GM12891 (cell line): ENCODE data around the gene CNTN4.

Experiments used
- PAX5 ChIP-seq: IDR thresholded peaks from 2 replicates; pipeline ENCODE4 v1.6.1; 2011; ENCODE audit warnings: low read length, moderate library complexity, mild to moderate bottlenecking; ENCODE audit not compliant: insufficient read depth, severe bottlenecking
- POLR2A ChIP-seq: IDR thresholded peaks from 2 replicates; pipeline ENCODE4 v1.6.1; 2011; ENCODE audit warnings: low read depth, low read length, control low read depth
- POLR2AphosphoS5 ChIP-seq: IDR thresholded peaks from 2 replicates; pipeline ENCODE4 v1.6.1; 2011; ENCODE audit warnings: low read depth, low read length, control low read depth
- POU2F2 ChIP-seq: IDR thresholded peaks from 2 replicates; pipeline ENCODE4 v1.6.1; 2011; ENCODE audit warnings: low read depth, mild to moderate bottlenecking, control low read depth, low read length, moderate library complexity
- SPI1 ChIP-seq: IDR thresholded peaks from 2 replicates; pipeline ENCODE4 v1.6.1; 2011; ENCODE audit warnings: low read depth, low read length, control low read depth

- no peak for TF ChIP-seq POU2F2
- TF ChIP-seq POLR2A: no peak
- TF ChIP-seq POLR2AphosphoS5: no peak
- TF ChIP-seq PAX5: no peak
- no peak for TF ChIP-seq SPI1
Observed at GRCh38 chr3:2826453-2826852, 727.8 kb downstream of the CNTN4 start.
